GM12874 (cell line): ENCODE data around the gene GARS1.

ENCODE experiments used
- TF ChIP-seq, protein P1 (sequence below): IDR thresholded peaks from 2 replicates; pipeline ENCODE4 v1.5.1; 2011; ENCODE audit warnings: low read depth, mild to moderate bottlenecking, control low read depth, low read length, moderate library complexity; ENCODE audit not compliant: insufficient read depth

The GARS1 gene

DNA sequence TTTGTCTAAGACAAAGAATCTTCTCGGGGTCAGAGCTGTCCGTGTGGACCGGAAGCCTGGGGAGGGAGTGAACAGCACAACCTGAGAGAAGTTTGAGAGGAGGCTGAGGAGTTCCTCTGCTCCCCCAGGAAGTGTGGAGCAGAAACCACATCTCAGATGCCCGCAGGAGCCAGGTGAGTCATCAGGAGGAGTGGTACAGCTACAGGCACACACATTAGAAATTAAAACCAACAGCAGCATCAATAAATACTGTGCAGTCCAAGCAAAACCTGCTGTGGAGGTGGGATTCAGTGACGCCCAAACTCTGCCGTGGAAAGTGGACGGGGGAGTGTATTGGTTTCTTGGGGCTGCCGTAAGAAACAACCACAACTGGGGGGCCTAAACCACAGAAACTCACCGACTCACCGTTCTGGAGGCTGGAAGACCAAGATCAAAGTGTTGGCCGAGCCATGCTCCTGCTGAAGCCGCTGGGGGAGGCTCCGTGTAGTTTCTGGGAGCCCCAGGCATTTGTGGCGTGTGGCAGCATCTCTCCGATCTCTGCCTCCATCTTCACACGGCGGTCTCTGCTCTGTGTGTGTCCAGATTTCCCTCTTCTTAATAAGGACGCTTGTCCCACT is 31.2 kb upstream of the GARS1 start:
- TF ChIP-seq, protein P1, sequence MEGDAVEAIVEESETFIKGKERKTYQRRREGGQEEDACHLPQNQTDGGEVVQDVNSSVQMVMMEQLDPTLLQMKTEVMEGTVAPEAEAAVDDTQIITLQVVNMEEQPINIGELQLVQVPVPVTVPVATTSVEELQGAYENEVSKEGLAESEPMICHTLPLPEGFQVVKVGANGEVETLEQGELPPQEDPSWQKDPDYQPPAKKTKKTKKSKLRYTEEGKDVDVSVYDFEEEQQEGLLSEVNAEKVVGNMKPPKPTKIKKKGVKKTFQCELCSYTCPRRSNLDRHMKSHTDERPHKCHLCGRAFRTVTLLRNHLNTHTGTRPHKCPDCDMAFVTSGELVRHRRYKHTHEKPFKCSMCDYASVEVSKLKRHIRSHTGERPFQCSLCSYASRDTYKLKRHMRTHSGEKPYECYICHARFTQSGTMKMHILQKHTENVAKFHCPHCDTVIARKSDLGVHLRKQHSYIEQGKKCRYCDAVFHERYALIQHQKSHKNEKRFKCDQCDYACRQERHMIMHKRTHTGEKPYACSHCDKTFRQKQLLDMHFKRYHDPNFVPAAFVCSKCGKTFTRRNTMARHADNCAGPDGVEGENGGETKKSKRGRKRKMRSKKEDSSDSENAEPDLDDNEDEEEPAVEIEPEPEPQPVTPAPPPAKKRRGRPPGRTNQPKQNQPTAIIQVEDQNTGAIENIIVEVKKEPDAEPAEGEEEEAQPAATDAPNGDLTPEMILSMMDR = no peak

DNA sequence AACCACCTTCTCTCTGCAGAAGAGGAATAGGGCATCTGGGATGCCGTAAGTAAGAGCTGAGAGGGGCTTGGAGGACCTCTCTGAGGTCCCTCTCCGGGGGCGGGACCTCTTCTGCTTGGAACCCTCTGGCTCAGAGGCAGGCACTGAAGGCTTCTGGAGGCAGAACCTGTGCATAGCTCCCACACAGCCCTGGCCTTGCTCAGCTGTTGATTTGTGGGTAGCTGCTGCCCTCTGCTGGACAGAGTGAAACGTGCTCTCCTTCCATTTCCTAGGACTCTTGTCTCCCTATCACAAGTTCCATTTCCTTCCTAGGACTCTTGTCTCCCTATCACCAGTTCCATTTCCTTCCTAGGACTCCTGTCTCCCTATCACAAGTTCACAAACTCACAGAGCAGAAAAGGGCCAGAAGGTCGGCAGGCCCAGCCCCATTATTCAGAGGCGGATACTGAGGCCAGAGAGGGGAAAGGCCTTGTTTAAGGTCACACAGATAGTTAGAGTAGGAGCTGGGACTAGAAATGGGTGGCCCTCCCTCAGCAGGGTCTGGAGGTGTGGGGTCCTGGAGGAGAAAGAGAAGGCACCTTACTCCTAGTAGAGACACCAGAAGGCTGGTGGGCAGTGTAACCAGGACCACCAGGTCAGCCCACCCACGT is 30.3 kb upstream of the GARS1 start:
- TF ChIP-seq, protein P1 = peak; percentile 84

DNA sequence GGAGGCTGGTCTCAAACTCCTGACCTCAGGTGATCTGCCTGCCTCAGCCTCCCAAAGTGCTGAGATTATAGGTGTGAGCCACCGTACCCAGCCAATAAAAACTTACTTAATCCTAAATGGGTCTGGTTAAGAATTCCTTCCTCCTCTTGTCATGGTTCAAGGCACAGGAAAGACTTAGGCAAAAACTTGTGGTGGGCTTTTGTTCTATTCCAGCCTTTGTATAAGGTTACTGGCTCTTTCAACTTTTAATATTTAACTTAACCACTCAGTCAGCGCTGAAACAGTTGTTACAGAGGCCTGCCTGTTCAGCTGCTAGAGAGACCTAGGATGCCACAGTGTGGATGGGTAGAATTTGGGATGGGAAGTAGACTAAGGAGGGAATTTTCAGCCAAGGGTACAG is 28.1 kb upstream of the GARS1 start:
- TF ChIP-seq, protein P1 = no peak

DNA sequence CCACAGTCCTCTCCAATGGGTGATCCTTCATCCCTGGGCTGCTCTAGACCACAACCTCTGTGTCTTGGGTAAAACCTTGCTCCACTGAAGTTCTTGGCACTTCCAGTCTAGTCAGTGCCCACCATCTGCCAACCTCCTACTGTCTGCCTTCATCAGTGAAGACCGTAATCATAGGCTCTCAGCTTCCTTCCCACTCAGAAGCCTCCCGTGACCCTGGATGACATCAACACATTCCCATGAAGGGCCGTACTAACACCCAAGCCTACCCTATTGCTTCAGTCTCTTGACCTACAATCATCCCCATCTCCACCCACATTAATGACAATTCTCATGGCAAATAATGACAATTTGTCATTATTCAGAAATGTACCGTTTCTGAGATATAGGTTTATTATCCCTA is 27.6 kb upstream of the GARS1 start:
- TF ChIP-seq, protein P1 = no peak

DNA sequence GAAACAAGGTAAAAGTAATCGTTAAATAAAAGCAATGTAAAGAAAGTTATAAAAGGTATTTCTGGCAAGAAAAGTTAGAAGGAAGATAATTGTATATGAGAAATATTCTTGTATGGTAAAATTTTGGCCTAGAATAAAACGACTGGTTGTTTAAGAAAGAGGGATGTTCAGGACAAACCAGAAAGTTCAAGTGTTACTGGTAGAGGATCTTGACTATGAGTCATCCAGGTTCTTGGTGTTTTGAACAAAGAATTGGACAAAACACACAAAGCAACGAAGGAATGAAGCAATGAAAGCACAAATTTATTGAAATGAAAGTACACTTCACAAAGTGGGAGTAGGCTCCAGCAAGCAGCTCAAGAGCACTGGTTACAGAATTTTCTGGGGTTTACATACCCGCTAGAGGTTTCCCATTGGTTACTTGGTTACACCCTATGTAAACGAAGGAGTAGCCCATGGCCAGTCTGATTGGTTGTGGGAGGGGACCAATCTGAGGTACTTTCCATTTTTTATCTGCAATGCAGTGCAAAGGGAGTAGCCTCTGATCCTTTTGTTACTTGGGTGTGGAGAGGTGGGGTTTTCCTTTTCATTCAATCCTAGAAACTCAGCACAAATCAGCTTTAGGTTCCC is 22.4 kb upstream of the GARS1 start:
- TF ChIP-seq, protein P1 = no peak

DNA sequence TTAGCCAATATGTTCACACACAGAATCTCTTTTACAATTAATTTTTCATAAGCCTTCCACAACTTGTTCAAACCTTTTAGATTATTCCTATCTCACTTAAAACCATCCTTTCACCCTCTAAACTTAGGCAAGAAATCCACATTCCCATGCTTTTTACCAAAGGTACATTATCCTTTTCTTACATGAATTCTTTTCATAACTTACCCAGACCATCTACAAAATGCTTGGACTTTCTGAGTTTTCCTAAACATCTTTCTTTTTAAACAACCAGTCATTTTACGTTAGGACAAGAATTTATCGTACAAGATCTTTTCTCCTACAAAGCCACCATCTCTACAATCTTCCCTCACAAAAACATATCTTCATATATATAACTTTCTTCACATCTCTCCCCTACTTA is 18.8 kb upstream of the GARS1 start:
- TF ChIP-seq, protein P1 = no peak

DNA sequence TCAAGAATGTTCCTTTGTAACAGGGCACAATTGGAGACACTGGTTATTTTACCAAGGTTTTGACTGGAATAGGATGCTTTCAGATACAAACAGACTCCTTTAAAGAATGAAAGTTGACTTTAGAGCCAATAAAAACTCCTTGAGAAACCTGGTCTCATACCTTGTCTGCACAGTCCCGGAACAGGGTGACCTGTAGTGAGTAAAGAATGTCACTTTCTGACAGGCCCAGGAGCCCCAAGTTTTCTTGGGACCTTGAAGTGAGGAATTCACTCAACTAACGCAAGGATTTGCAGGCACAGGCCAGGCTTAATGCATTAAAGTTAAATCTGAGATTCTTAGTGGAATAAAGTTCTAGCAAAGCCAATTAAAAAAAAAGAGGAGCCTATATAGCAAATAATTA is 11.5 kb upstream of the GARS1 start:
- TF ChIP-seq, protein P1 = no peak
